Ectodermal cell (in vitro differentiated cells): ENCODE results near the gene RBM8A.
A peak's percentile ranks its signal among the peaks of the same experiment; 100 is the strongest.

ENCODE experiments used
- H3K27ac ChIP-seq: 2 replicates; pipeline ENCODE4 v1.7.0; 2013; ENCODE audit warnings: mild to moderate bottlenecking, low read depth, low read length; ENCODE audit not compliant: insufficient read depth, poor library complexity, severe bottlenecking
- H3K27me3 ChIP-seq: 2 replicates; pipeline ENCODE4 v1.7.0; 2013; ENCODE audit warnings: mild to moderate bottlenecking, low read length; ENCODE audit not compliant: insufficient read depth, control insufficient read depth, poor library complexity, severe bottlenecking
- H3K36me3 ChIP-seq: one replicate; pipeline ENCODE4 v1.7.0; 2013; ENCODE audit warnings: low read length; ENCODE audit not compliant: control insufficient read depth, insufficient read depth
- H3K4me1 ChIP-seq: one replicate; pipeline ENCODE4 v1.7.0; 2013; ENCODE audit warnings: low read length; ENCODE audit not compliant: control insufficient read depth, insufficient read depth
- H3K4me3 ChIP-seq: 2 replicates; pipeline ENCODE4 v1.7.0; 2013; ENCODE audit warnings: low read depth, low read length, control low read depth; ENCODE audit not compliant: insufficient read depth
- H3K9me3 ChIP-seq: 2 replicates; pipeline ENCODE4 v1.7.0; 2013; ENCODE audit warnings: mild to moderate bottlenecking, low read length, moderate library complexity; ENCODE audit not compliant: control insufficient read depth
- WGBS, 2 experiments: methylation state at CpG; one replicate each; pipeline ENCODE4 v1.1.7; 2013; ENCODE audit warnings: missing lambda C conversion rate in 2 of 2; 5-methylcytosine and 5-hydroxymethylcytosine counted together

The RBM8A gene

DNA sequence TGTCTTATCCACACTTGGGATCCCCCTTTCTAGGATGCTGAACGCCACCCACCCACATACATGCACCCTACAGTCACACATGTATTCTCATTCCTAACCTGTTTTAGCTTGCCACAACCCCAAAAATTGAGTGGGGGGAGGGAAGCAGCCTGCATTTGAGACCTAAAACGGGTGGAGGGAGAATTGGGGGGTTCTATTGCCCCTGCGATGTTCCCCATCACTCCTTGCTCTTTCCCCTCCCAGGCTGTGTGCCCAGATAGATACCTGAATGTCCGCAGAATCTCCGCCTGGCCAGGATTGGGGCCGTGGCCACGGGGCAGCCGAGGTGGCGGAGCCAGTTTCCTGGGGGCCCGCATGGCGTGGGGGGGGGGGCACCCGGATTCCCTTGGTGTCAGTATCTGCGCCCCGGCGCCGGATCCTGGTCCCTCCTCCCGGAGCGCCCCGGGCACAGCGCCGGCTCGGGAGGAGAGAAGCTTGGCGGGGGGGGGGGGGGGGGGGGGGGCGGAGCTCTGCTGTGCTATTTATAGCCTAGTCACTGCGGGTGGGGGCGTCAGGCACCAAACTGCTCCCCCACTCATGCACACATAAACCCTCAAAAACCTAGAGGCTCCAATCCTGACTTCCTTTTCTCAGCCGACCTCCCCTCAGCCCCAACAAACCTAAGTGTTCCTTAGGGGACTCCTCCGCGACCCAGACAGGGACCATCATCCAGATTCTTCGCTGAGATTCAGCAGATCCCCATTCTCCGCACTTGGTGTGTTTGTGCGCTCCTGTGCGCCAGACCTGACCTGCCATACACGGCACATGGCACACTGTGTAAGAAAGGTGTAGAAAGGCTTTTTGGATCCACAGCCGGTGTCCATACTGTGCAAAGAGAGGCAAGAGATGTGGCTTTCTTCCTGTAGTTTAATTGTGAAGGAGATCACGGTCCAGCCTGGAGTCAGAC, 35.1 kb upstream of the RBM8A start:
- WGBS, 2 experiments: 12 to 14% methylated on average over 24 to 27 of the region's 36 CpGs
- Histone ChIP-seq H3K9me3 (no peaks in the 10 kb centered on the region), H3K27me3 (peaks cover 63% of the 10 kb centered on the region), H3K4me1 (peaks cover 25% of the 10 kb centered on the region), H3K4me3 (peak overlapping the region; percentile 65), H3K27ac (no peak overlapping the region), H3K36me3 (no peaks in the 10 kb centered on the region)

DNA sequence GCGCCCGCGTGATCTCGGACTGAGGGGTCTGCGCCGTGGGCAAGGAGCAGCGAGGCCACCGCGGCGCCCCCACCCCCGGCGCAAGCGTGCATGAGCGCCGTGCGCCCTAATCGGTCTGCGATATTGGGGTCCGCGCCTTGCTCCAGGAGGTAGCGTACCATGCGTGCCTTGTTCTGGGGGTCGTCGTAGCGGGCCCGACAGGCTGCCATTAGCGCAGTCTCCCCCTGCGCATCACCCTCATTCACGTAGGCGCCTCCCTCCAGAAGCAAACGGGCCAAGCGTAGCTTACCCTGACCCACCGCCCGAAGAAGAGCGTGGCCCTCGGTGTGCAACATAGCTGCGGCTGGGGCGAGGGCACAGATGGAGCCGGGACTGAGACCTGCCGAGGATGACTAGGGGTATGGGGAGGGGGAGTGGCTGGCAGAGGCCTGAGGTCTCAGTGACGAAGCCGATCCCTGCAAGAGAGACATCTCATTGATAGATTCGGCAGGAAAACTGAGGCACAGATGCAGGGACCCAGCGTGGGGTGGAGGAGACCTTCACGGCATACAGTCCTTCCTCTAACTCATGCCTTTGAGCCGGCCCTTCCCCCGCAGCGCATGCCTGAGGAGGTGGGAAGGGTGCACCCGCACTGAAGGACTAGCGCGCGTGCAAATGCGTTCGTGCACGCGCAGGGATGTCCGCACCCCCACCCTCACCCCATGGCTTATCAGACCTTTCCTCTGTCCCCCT, 34.3 kb upstream of the RBM8A start:
- WGBS, 2 experiments: 1% methylated on average over 57 of the region's 57 CpGs
- Histone ChIP-seq H3K36me3 (no peaks in the 10 kb centered on the region), H3K9me3 (no peaks in the 10 kb centered on the region), H3K4me1 (peaks cover 31% of the 10 kb centered on the region), H3K27ac (no peak overlapping the region), H3K4me3 (peak overlapping the region; percentile 65), H3K27me3 (peaks cover 71% of the 10 kb centered on the region)

DNA sequence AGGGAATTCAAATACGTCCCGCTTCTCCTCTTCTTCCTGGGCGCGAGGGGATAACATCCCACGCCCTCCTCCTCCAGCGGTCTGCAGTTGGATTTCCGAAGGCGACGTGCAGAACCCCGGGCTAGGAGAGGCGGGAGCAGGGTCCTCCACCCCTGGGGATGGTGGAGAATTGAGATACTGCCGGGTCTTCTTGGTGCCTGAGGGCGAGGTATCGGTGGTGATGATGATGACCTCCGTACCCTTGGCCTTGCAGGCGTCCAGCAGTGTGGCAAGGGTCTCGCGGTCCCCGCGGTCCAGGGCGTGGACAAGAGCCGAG, 33.8 kb upstream of the RBM8A start:
- Histone ChIP-seq H3K4me1 (peaks cover 32% of the 10 kb centered on the region), H3K27me3 (peaks cover 77% of the 10 kb centered on the region), H3K27ac (no peak overlapping the region), H3K36me3 (no peaks in the 10 kb centered on the region), H3K4me3 (peak overlapping the region; percentile 65), H3K9me3 (no peaks in the 10 kb centered on the region)
- WGBS, 2 experiments: 1 to 2% methylated on average over 22 of the region's 22 CpGs

DNA sequence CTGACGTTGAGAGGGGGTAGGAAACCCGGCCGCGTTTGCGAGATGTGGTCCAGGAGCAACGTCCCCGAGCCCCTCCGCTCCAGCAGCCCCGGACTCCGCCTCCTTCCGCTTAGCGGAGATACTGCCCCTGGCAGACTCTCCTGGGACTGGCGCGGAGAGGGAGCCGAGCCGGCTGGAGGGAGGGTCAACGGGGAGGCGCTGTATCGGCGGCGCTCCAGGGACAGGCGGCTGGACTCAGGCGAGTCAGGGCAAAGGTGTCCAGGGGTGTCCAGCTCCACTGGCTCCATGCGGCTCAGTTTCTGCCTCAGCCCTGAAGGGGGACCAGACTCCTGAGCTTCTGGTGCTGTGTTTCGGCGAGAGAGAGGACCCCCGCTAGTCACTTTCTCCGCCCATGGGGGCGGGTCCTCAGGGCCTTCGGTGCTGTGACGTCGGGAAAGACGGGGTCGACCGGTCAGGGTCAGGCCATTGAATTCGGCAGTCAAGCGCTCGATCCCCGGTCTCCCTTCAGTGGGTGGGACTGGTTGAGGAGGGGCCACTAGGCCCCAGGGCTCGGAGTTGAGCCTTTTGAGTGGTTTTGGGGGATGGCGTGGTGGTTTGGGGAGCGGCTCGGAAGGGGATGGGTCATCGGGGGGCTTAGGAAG, 33.3 kb upstream of the RBM8A start:
- peaks cover 81% of the 10 kb centered on the region for H3K27me3 ChIP-seq
- WGBS, 2 experiments: 0 to 1% methylated on average over 44 of the region's 44 CpGs
- no peaks in the 10 kb centered on the region for H3K36me3 ChIP-seq
- H3K27ac ChIP-seq: no peak overlapping the region
- no peaks in the 10 kb centered on the region for H3K9me3 ChIP-seq
- peaks cover 32% of the 10 kb centered on the region for H3K4me1 ChIP-seq
- H3K4me3 ChIP-seq: peak overlapping the region; percentile 65

DNA sequence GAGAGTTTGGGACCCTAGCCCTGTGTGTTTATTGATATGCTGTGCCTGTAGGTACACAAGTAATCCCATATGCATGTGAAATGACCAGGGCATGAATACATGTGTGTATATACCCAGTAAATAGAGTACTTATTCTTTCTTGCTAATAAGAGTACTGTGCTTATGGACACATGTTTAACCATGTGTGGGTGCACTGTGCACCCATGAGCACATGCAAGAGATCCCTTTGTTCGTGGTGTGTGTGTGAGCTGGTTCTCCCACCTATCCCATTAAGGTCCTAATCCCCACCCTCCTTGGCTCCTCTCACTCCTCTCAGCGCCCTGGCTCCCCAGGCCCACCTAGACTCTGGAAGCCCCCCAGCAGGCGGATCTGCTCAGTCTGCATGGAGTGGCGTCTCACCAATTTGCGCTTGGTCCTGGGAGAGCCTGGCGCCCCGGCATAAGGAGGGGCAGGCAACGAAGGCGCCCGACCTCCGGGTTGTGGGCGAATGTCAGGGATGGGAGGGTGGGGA, 32.7 kb upstream of the RBM8A start:
- no peaks in the 10 kb centered on the region for H3K9me3 ChIP-seq
- H3K27me3 ChIP-seq: peaks cover 87% of the 10 kb centered on the region
- 10 to 12% methylated on average over 12 of the region's 12 CpGs for WGBS, 2 experiments
- H3K27ac ChIP-seq: no peak overlapping the region
- H3K4me1 ChIP-seq: peaks cover 32% of the 10 kb centered on the region
- H3K36me3 ChIP-seq: no peaks in the 10 kb centered on the region
- peak overlapping the region; percentile 65 for H3K4me3 ChIP-seq

DNA sequence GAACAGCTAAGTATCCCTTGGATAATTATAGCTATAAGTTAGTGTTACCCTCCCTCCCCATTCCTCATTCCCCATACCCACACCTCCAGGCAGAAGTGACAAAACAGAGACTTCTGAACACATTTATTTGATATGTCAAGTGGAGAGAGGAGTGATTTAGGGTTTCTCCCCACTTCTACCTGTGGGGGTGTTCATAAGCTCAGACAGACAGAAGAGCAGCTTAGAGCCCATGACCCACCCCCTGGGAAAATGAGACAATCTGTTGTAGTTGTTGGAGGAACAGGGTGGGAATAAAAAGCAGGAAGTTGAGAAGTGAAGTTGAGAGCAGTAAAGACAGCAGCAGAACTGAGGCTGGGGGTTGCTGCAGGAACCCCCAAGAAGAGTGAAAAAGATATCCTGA, 32.0 kb upstream of the RBM8A start:
- Histone ChIP-seq H3K4me1 (peaks cover 32% of the 10 kb centered on the region), H3K4me3 (no peak overlapping the region), H3K27ac (no peak overlapping the region), H3K9me3 (no peaks in the 10 kb centered on the region), H3K36me3 (no peaks in the 10 kb centered on the region), H3K27me3 (peaks cover 92% of the 10 kb centered on the region)

DNA sequence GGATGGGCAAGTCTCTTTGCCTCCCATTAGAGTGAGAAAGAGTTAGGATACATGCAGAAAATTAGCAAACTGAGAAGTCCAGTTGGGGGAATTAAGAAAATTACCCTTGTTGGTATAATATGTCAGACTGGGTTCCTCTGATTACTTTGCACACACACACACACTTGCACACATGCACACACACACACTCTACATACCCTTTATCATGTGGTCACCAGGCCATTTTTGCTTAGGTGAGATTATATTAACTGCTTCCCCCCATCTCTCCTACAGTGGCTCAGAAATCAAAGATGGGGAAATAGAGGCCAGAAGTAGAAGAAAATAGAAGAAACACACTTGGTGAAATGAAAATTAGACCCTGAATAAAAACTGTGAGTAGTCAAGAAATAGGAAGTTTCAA, 31.4 kb upstream of the RBM8A start:
- peaks cover 29% of the 10 kb centered on the region for H3K4me1 ChIP-seq
- H3K27me3 ChIP-seq: peaks cover 92% of the 10 kb centered on the region
- H3K36me3 ChIP-seq: no peaks in the 10 kb centered on the region
- no peak overlapping the region for H3K27ac ChIP-seq
- H3K4me3 ChIP-seq: no peak overlapping the region
- H3K9me3 ChIP-seq: no peaks in the 10 kb centered on the region

DNA sequence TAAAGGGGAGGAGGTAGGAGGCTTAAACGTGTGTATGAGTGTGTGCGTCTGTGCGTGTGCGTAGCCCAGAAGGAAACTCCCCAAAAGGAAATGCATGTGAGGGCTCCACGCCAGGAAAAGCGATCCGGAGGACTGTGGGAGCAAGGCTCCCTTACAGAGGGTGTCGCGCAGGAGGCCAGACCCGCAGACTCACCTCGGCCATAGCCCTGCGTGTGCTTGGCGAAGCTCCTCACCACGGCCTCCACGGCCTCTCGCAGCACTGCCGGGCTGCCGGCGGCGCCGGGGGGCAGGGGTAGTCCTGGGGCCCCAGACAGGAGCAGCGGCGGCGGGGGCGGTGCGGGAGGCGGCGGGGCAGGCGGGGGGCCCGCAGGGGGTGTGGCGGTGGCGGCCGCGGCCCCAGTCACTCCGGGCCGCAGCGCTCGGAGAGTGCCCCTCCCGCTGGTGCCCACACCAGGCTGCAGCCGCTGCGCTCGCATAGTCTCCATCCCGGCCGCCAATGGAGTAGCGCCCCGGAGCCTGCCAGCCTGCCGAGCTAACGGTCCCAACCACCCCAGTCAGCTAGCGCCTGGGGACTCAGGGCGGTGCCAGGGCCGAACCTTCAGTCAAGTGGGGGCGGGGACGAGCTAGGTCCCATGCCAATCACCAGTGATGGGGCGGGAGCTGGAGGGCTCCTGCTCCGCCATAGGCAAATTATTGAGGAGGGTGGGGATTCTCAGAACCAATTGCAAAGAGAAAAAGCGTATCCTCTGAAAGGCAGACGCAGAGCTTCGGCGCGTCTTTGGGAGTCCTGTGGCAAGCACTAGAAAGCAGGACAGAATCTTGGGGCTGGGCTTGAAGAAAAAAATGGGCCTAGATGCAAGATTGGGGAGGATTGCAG, 30.4 kb upstream of the RBM8A start, which contains the start of gene LIX1L:
Gene LIX1L (minus strand): TSS at position 575 of the 877 bp plus-strand sequence. CDS start 90 bp downstream, at position 485.
- Histone ChIP-seq H3K9me3 (no peaks in the 10 kb centered on the region), H3K4me3 (peak within 1 kb of the TSS; percentile 61), H3K36me3 (no peaks in the 10 kb centered on the region), H3K4me1 (peaks cover 22% of the 10 kb centered on the region), H3K27ac (no peak within 1 kb of the TSS), H3K27me3 (peaks cover 83% of the 10 kb centered on the region)
- WGBS, 2 experiments: 1% methylated on average over 60 of the region's 60 CpGs

DNA sequence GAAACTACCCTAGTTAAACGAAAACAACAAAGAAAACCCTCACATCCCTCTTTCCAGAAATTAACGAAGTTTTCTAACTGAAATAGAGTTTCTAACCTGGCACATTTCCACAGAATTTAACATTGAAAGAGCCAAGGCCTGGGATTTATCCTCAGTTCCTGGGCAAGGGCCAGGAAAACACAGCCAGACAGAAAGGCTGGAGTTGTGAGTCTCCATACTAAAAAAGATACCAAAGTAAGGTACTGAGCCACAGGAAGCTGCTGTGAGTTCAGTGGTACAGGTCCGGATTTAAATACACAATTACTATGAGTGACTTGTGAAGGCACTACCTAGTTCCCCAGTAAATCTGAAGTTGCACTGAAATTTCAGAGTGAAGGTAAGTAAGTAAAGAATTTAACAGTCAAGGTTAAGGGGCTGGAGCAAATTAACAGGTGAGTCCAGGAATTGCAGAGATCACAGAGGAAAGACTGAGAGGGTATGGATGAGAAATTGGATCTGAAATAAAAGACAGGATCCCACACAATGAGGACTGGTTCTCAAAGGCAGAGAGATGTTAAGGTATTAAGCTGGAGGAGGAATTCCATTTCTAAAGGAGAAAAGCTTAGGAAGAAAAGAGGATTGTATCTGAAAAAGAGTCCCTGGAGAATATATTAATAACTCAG, 29.6 kb upstream of the RBM8A start:
- no peaks in the 10 kb centered on the region for H3K36me3 ChIP-seq
- no peaks in the 10 kb centered on the region for H3K9me3 ChIP-seq
- peaks cover 75% of the 10 kb centered on the region for H3K27me3 ChIP-seq
- no peak overlapping the region for H3K27ac ChIP-seq
- H3K4me3 ChIP-seq: peak overlapping the region; percentile 61
- H3K4me1 ChIP-seq: peaks cover 18% of the 10 kb centered on the region
- 69 to 73% methylated on average over 3 of the region's 3 CpGs for WGBS, 2 experiments
